Astrocyte (in vitro differentiated cells and primary cell): ENCODE data around the gene TUBA1C.

Experiments
- CTCF ChIP-seq: IDR thresholded peaks from 2 replicates; pipeline ENCODE4 v1.5.1; 2011; ENCODE audit warnings: low read depth, mild to moderate bottlenecking, inconsistent platforms, low read length, moderate library complexity; ENCODE audit not compliant: insufficient read depth
- EZH2 ChIP-seq: IDR thresholded peaks from 2 replicates; pipeline ENCODE4 v1.6.1; 2012; ENCODE audit warnings: mild to moderate bottlenecking, low read length, inconsistent platforms; ENCODE audit not compliant: insufficient read depth

GRCh38 chr12:49255857-49256637 lies 8.8 kb upstream of the TUBA1C start:
- TF ChIP-seq CTCF = no peak
- no peak for TF ChIP-seq EZH2
